GM12878 (cell line): Measurements from ENCODE around the gene LYL1. TPM values are rescaled to one million over a fixed set of nuclear protein-coding genes. Genes with fewer than 3 reads are reported as not detected.

Experiments
- ATF7 ChIP-seq: fragments of 450-650 bp; IDR thresholded peaks from 2 replicates; pipeline ENCODE4 v1.6.1; 2016; ENCODE audit warnings: low read depth, mild to moderate bottlenecking
- CEBPZ ChIP-seq: fragments of 150-350 bp; IDR thresholded peaks from 2 replicates; pipeline ENCODE4 v1.6.1; 2016; ENCODE audit warnings: low read depth, low read length
- CREB1 ChIP-seq: IDR thresholded peaks from 2 replicates; pipeline ENCODE4 v1.6.1; 2012; ENCODE audit warnings: low read depth, mild to moderate bottlenecking, inconsistent platforms
- EED ChIP-seq: sonication (generic); IDR thresholded peaks from 2 replicates; pipeline ENCODE4 v1.6.1; 2016; ENCODE audit warnings: antibody characterized with exemption, low read depth
- FOS ChIP-seq: IDR thresholded peaks from 3 replicates; pipeline ENCODE4 v1.6.1; 2011; ENCODE audit warnings: borderline replicate concordance; ENCODE audit not compliant: insufficient read length; ENCODE audit errors: extremely low read depth
- FOXK2 ChIP-seq: fragments of 450-650 bp; IDR thresholded peaks from 2 replicates; pipeline ENCODE4 v1.6.1; 2017; ENCODE audit warnings: mild to moderate bottlenecking, moderate library complexity
- FOXM1 ChIP-seq: IDR thresholded peaks from 2 replicates; pipeline ENCODE4 v1.6.1; 2012; ENCODE audit warnings: low read depth, mild to moderate bottlenecking, inconsistent platforms, low read length, moderate library complexity
- GABPA ChIP-seq: IDR thresholded peaks from 2 replicates; pipeline ENCODE4 v1.6.1; 2014; ENCODE audit warnings: antibody characterized with exemption, low read depth, mild to moderate bottlenecking, inconsistent platforms
- GATAD2B ChIP-seq: fragments of 450-650 bp; conservative IDR thresholded peaks from 2 replicates; pipeline ENCODE4 v1.6.1; 2017; ENCODE audit warnings: low read depth, mild to moderate bottlenecking, moderate library complexity
- HDGF ChIP-seq: fragments of 450-650 bp; IDR thresholded peaks from 2 replicates; pipeline ENCODE4 v1.6.1; 2016; ENCODE audit warnings: antibody characterized with exemption
- IKZF2 ChIP-seq, 2 experiments: fragments of 450-650 bp; IDR thresholded peaks; 2 replicates each; pipeline ENCODE4 v1.6.1; 2017; ENCODE audit warnings: mild to moderate bottlenecking in 2 of 2, moderate library complexity in 2 of 2
- JUND ChIP-seq: IDR thresholded peaks from 2 replicates; pipeline ENCODE4 v1.6.1; 2012; ENCODE audit warnings: low read depth, mild to moderate bottlenecking, low read length, improper control_type of control experiment, moderate library complexity
- MAX ChIP-seq: IDR thresholded peaks from 2 replicates; pipeline ENCODE4 v1.6.1; 2012; ENCODE audit warnings: low read depth, low read length, improper control_type of control experiment
- MYB ChIP-seq: fragments of 150-350 bp; IDR thresholded peaks from 2 replicates; pipeline ENCODE4 v1.6.1; 2014; ENCODE audit warnings: mild to moderate bottlenecking, low read depth, low read length, borderline replicate concordance
- NFYA ChIP-seq: IDR thresholded peaks from 2 replicates; pipeline ENCODE4 v1.6.1; 2011; ENCODE audit warnings: low read depth, mild to moderate bottlenecking, low read length, improper control_type of control experiment, borderline replicate concordance
- NR2C2 ChIP-seq: IDR thresholded peaks from 2 replicates; pipeline ENCODE4 v1.6.1; 2011; ENCODE audit warnings: borderline replicate concordance, low read depth; ENCODE audit not compliant: control insufficient read depth, insufficient read length
- POLR2A ChIP-seq: IDR thresholded peaks from 2 replicates; pipeline ENCODE4 v1.6.1; 2011; ENCODE audit warnings: low read depth, mild to moderate bottlenecking, low read length
- RELA ChIP-seq: fragments of 450-650 bp; IDR thresholded peaks from 2 replicates; pipeline ENCODE4 v1.8.0; 2014; ENCODE audit warnings: borderline replicate concordance; ENCODE audit not compliant: partially characterized antibody
- RFX5 ChIP-seq: IDR thresholded peaks from 2 replicates; pipeline ENCODE4 v1.6.1; 2011; ENCODE audit warnings: low read depth, low read length, improper control_type of control experiment
- SMAD5 ChIP-seq: IDR thresholded peaks from 2 replicates; pipeline ENCODE4 v1.6.1; 2016; ENCODE audit warnings: antibody characterized with exemption, low read depth
- SREBF2 ChIP-seq: IDR thresholded peaks from 2 replicates; pipeline ENCODE4 v1.6.1; 2012; ENCODE audit warnings: mild to moderate bottlenecking, low read length
- SRF ChIP-seq, 2 experiments: IDR thresholded peaks; 2 replicates each; pipeline ENCODE4 v1.6.1; 2011; ENCODE audit warnings: low read depth in 2 of 2, low read length in 2 of 2, mild to moderate bottlenecking in 1 of 2, moderate library complexity in 1 of 2
- TCF12 ChIP-seq: IDR thresholded peaks from 2 replicates; pipeline ENCODE4 v1.6.1; 2011; ENCODE audit warnings: low read depth, mild to moderate bottlenecking, low read length
- TCF7 ChIP-seq: IDR thresholded peaks from 2 replicates; pipeline ENCODE4 v1.6.1; 2014; ENCODE audit warnings: antibody characterized with exemption, borderline replicate concordance
- ZNF207 ChIP-seq: fragments of 450-650 bp; IDR thresholded peaks from 2 replicates; pipeline ENCODE4 v1.6.1; 2014; ENCODE audit warnings: antibody characterized with exemption, mild to moderate bottlenecking, borderline replicate concordance
- ZNF384 ChIP-seq: IDR thresholded peaks from 2 replicates; pipeline ENCODE4 v1.6.1; 2012; ENCODE audit warnings: low read depth, mild to moderate bottlenecking, low read length, improper control_type of control experiment, borderline replicate concordance
- ZNF622 ChIP-seq: fragments of 450-650 bp; IDR thresholded peaks from 2 replicates; pipeline ENCODE4 v1.6.1; 2017; ENCODE audit warnings: mild to moderate bottlenecking, inconsistent platforms
- ZSCAN29 ChIP-seq: fragments of 450-650 bp; IDR thresholded peaks from 2 replicates; pipeline ENCODE4 v1.6.1; 2017; ENCODE audit warnings: mild to moderate bottlenecking, moderate library complexity
- polyA plus RNA-seq, 11 experiments: library from polyadenylated mRNA; depleted of rRNA in 4 of 11; unstranded in 6 of 11; stranded (reverse) in 5 of 11; fragments of >200 nt; fragmentation: Nextera tagmentation in 4 of 11; fragmentation: Illumina TruSeq in 1 of 11; extraction: Ambion mirVana in 4 of 11; extraction: Trizol in 1 of 11; gene quantifications; 1 replicate in 1 of 11; 2 replicates in 10 of 11; pipeline versions ENCODE4 v1.2.1 to v1.2.3, GENCODE V29; 2011 to 2016; ENCODE audit warnings: inconsistent platforms in 2 of 11, missing spikeins in 2 of 11, low read depth in 1 of 11
- total RNA-seq, 4 experiments: library from RNA; depleted of rRNA in 3 of 4; stranded (reverse); fragments of >200 nt in 3 of 4; fragmentation: Illumina TruSeq in 1 of 4; extraction: Trizol in 1 of 4; gene quantifications; 2 replicates each; pipeline versions ENCODE4 v1.2.1 to v1.2.3, GENCODE V29; 2013 to 2021
- TF ChIP-seq, protein P1 (sequence below): fragments of 450-650 bp; IDR thresholded peaks from 2 replicates; pipeline ENCODE4 v1.6.1; 2017; ENCODE audit warnings: borderline replicate concordance

The LYL1 gene
- total and polyA plus RNA-seq, 10 of the 15 experiments (the other 5 are each of a cell fraction or from before 2014, with no cell fraction given), result 0.10 to 34.8 (median 4.4) TPM

DNA sequence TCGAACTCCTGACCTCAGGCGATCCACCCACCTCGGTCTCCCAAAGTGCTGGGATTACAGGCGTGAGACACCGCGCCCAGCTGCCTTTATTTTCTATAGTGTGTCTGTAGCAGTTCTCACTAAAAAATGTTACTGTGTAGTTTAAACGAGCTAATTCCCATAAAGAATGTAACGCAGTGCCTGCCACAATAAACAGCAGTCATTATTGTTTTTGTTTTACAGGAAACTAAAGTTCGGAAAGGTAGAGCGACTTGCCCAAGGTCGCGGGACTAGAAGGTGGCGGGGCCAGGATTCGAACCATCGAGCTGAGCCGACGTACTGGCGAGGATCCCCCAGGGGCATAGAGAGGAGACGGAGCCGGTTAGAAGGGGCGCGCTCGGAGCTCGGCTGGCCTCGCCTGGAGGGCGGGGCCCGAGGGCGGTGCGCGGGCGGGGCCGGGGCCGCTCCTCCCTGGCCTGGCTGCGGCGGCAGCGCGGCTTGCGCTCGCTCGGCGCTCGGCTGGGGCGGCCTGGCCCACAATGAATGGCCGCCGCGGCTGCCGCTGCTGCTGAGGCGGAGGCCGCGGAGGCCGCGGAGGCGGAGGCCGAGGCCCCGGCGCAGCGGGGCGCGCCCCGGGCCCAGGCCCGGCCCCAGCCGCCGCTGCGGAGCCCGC lies 15.2 kb upstream of the LYL1 start, which contains the start of gene NACC1 (continued):
- TF ChIP-seq ZNF384 (no peak), FOXM1 (no peak), NFYA (no peak), ZSCAN29 (no peak), IKZF2 (IDR thresholded peaks at IDR 0.05) (no peak; a peak in 1 of 4 replicates), TCF7 (no peak), SRF (IDR thresholded peaks at IDR 0.05; ENCODE audit: low read depth in 2 of 2, low read length in 2 of 2) (peak; percentile 89 to 98), GABPA (no peak), MYB (no peak), CEBPZ (no peak), ATF7 (no peak), FOS (no peak), NR2C2 (peak; percentile 60), JUND (no peak), HDGF (no peak), MAX (no peak), RFX5 (no peak), TCF12 (peak; percentile 4; the same call in 1 of the 2 replicates), CREB1 (no peak), ZNF622 (no peak), EED (no peak), ZNF207 (peak; percentile 68; the same call in 1 of the 2 replicates), RELA (no peak), GATAD2B (no peak), POLR2A (peak; percentile 66), SREBF2 (no peak), FOXK2 (no peak), SMAD5 (no peak)
- TF ChIP-seq, protein P1, sequence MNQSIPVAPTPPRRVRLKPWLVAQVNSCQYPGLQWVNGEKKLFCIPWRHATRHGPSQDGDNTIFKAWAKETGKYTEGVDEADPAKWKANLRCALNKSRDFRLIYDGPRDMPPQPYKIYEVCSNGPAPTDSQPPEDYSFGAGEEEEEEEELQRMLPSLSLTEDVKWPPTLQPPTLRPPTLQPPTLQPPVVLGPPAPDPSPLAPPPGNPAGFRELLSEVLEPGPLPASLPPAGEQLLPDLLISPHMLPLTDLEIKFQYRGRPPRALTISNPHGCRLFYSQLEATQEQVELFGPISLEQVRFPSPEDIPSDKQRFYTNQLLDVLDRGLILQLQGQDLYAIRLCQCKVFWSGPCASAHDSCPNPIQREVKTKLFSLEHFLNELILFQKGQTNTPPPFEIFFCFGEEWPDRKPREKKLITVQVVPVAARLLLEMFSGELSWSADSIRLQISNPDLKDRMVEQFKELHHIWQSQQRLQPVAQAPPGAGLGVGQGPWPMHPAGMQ, result no peak
